ENCODE results near the gene GPR157. TPM values are rescaled to one million over a fixed set of nuclear protein-coding genes. Genes with fewer than 3 reads are reported as not detected.
A peak's percentile ranks its signal among the peaks of the same experiment; 100 is the strongest.

Gene GPR157
- total RNA-seq, 1 donor from 2014 or later = 0.76 TPM

DNA sequence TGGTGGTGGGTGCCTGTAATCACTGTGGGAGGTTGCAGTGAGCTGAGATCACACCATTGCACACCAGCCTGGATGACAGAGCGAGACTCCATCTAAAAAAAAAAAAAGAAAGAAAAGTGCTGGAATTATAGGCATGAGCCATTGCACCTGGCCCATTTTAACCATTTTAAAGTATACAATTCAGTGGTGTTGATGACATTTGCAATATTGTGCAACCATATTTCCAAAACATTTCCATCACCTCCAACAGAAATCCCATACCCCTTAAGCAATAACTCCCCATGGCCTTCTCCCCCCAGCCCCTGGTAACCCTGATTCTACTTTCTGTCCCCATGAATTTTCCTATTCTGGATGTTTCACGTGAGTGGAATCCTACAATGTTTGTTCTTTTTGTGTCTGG lies 11.0 kb upstream of the GPR157 start:
- Mint-ChIP-seq H3K27me3 (ENCODE audit: unreplicated experiment) (peaks cover 6% of the 10 kb centered on the region), H3K9me3 (ENCODE audit: unreplicated experiment) (peaks cover 3% of the 10 kb centered on the region), H3K4me1 (ENCODE audit: low read depth, unreplicated experiment) (no peaks in the 10 kb centered on the region), H3K27ac (ENCODE audit: unreplicated experiment) (no peak overlapping the region), H3K4me3 (ENCODE audit: unreplicated experiment) (no peak overlapping the region), H3K36me3 (ENCODE audit: unreplicated experiment) (no peaks in the 10 kb centered on the region)
- DNase-seq = no peak
- TF ChIP-seq, protein P1, sequence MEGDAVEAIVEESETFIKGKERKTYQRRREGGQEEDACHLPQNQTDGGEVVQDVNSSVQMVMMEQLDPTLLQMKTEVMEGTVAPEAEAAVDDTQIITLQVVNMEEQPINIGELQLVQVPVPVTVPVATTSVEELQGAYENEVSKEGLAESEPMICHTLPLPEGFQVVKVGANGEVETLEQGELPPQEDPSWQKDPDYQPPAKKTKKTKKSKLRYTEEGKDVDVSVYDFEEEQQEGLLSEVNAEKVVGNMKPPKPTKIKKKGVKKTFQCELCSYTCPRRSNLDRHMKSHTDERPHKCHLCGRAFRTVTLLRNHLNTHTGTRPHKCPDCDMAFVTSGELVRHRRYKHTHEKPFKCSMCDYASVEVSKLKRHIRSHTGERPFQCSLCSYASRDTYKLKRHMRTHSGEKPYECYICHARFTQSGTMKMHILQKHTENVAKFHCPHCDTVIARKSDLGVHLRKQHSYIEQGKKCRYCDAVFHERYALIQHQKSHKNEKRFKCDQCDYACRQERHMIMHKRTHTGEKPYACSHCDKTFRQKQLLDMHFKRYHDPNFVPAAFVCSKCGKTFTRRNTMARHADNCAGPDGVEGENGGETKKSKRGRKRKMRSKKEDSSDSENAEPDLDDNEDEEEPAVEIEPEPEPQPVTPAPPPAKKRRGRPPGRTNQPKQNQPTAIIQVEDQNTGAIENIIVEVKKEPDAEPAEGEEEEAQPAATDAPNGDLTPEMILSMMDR (IDR thresholded peaks at IDR 0.05; ENCODE audit: partially characterized antibody, unreplicated experiment) = no peak

DNA sequence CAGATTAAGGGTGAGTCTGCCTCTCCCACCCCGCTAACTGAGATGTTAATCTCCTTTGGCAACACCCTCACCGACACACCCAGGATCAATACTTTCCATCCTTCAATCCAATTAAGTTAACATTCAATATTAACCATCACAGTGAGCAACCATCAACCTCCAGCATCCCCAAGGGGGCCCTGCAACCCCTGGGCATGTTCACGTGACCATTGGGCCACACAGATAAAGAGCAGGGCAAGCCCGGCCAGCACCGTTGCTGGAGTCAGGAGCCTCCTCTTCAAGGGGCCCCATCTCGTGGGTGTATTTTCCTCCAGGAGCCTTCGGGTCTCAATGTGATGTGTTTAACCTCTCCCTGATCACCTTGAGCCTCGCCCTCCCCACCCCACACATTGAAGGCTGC lies 8.0 kb upstream of the GPR157 start:
- peaks cover 6% of the 10 kb centered on the region for H3K27me3 Mint-ChIP-seq (ENCODE audit: unreplicated experiment)
- H3K4me1 Mint-ChIP-seq (ENCODE audit: low read depth, unreplicated experiment) = no peaks in the 10 kb centered on the region
- TF ChIP-seq, protein P1 (IDR thresholded peaks at IDR 0.05; ENCODE audit: partially characterized antibody, unreplicated experiment) = no peak
- H3K36me3 Mint-ChIP-seq (ENCODE audit: unreplicated experiment) = no peaks in the 10 kb centered on the region
- DNase-seq = peak; percentile 26
- peak overlapping the region; percentile 1 for H3K27ac Mint-ChIP-seq (ENCODE audit: unreplicated experiment)
- H3K4me3 Mint-ChIP-seq (ENCODE audit: unreplicated experiment) = no peak overlapping the region
- H3K9me3 Mint-ChIP-seq (ENCODE audit: unreplicated experiment) = peaks cover 3% of the 10 kb centered on the region

DNA sequence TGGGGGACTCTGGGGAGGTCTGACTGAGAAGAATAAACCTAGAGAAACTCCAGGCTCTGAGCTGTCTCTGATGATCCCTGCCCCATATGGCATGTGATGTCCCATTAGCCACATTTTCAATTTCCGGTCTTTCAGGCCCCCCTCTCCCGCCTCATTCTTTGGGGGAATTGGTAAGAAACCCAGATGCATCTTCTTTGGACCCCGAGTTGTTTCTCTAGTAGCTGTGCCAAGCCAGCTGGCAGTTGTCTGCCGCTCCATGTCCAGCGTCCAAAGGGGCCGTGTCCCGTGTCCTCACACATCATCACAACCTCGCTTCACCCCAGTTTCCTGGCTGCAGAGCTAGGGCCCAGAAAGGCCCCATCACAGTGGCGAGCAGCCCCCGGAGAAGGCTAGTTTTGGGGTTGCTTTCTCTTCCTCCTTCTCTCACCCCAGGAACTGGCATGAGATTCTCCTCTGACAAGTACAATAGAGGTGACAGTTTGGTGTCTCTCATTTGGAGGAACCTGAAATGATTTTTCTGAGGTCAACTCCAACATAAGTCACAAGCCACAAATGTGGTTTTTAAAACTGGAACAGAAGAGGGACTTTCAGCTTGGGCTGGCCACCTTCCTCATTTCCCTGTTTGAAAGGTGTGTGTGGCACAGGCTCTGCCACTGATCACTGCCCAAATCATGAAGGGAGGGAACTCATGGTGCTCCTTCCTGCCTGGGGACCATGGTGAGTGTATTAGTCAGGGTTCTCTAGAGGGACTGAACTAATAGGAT lies 6.4 kb upstream of the GPR157 start:
- Mint-ChIP-seq H3K4me1 (ENCODE audit: low read depth, unreplicated experiment) (no peaks in the 10 kb centered on the region), H3K36me3 (ENCODE audit: unreplicated experiment) (no peaks in the 10 kb centered on the region), H3K27ac (ENCODE audit: unreplicated experiment) (no peak overlapping the region), H3K9me3 (ENCODE audit: unreplicated experiment) (peaks cover 3% of the 10 kb centered on the region), H3K27me3 (ENCODE audit: unreplicated experiment) (peaks cover 6% of the 10 kb centered on the region), H3K4me3 (ENCODE audit: unreplicated experiment) (no peak overlapping the region)
- TF ChIP-seq, protein P1 (IDR thresholded peaks at IDR 0.05; ENCODE audit: partially characterized antibody, unreplicated experiment) = no peak
- no peak for DNase-seq

DNA sequence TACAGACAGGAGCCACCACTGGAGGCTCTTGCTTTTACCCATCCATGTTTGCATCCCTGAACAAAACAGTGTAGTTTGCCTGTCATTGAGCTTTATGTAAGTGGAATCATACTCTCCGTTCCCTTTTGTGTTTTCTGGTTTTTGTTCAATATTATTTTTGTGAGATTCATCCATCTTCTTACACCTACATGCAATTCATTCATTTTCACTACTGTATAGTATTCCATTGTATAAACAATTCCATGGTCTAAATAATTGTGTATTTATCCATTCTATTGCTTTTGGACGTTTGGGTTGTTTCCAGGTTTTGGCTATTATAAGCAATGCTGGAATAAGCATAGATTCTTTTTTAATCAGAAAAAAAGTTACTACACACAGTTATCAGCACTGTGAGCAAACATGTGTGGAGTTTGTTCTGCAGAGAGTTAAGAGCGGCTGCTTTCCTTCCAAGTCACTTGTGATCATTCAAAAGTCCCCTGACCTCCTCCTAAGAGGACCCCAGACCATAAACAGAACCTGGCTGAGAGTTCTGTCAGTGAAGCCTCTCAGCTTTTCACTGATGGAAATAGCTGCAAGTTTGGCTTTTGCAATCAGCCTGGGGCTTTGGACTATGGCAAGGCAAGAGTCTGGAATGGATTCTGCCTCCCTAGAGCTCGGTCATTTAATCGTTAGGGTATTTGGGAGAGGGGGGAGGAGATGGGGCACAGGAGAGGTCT lies 5.1 kb upstream of the GPR157 start:
- TF ChIP-seq, protein P1 (IDR thresholded peaks at IDR 0.05; ENCODE audit: partially characterized antibody, unreplicated experiment) = no peak
- Mint-ChIP-seq H3K27ac (ENCODE audit: unreplicated experiment) (no peak overlapping the region), H3K36me3 (ENCODE audit: unreplicated experiment) (no peaks in the 10 kb centered on the region), H3K9me3 (ENCODE audit: unreplicated experiment) (peaks cover 3% of the 10 kb centered on the region), H3K4me3 (ENCODE audit: unreplicated experiment) (no peak overlapping the region), H3K27me3 (ENCODE audit: unreplicated experiment) (peaks cover 4% of the 10 kb centered on the region), H3K4me1 (ENCODE audit: low read depth, unreplicated experiment) (no peaks in the 10 kb centered on the region)
- DNase-seq = no peak
